B cell (primary cell): ENCODE data around the gene MAPKAP1. TPM values are rescaled to one million over a fixed set of nuclear protein-coding genes. Genes with fewer than 3 reads are reported as not detected.

Experiments used
- ATAC-seq: fragments of 200-7000 bp; cut with Tn5 transposase; one replicate; pipeline ENCODE4 v1.10.0; 2021; ENCODE audit warnings: low read depth, mild to moderate bottlenecking, moderate number of reproducible peaks, moderate library complexity
- CTCF ChIA-PET: fragments of 350-600 bp; sonication (Branson Sonifier 250); formaldehyde crosslinking; loops from one replicate; lab custom pipeline; 2021; ENCODE audit warnings: antibody characterized with exemption, inconsistent platforms; lab: Charles Lee
- POLR2A ChIA-PET: fragments of 350-600 bp; sonication (Branson Sonifier 250); formaldehyde crosslinking; loops from one replicate; lab custom pipeline; 2021; ENCODE audit warnings: antibody characterized with exemption; lab: Charles Lee
- DNase-seq: peaks from one replicate; pipeline ENCODE4 v3.0.0; 2013
- H2AFZ ChIP-seq: 2 replicates; pipeline ENCODE4 v1.6.1; 2012; ENCODE audit warnings: mild to moderate bottlenecking, low read depth, low read length; ENCODE audit not compliant: insufficient read depth, poor library complexity, severe bottlenecking
- H3K27ac ChIP-seq, 2 donors: 1 replicate in 1 of 2; 2 replicates in 1 of 2; pipeline ENCODE4 v1.5.1; 2012 to 2013; ENCODE audit warnings: low read length in 2 of 2, mild to moderate bottlenecking in 2 of 2, moderate library complexity in 1 of 2
- H3K27me3 ChIP-seq, 4 experiments: fragments of 200-600 bp in 1 of 4; sonication (generic) in 1 of 4; replicated peaks in 1 of 4; 1 replicate in 2 of 4; 2 replicates in 2 of 4; pipeline versions ENCODE4 v1.6.1 to v1.7.0; 2013 to 2016; ENCODE audit warnings: low read length in 3 of 4, mild to moderate bottlenecking in 2 of 4, mixed read lengths in 1 of 4, moderate library complexity in 1 of 4; ENCODE audit not compliant: insufficient read depth in 4 of 4, control insufficient read depth in 3 of 4; ENCODE audit errors: control extremely low read depth in 1 of 4
- H3K36me3 ChIP-seq, 2 experiments: replicated peaks in 1 of 2; 1 replicate in 1 of 2; 2 replicates in 1 of 2; pipeline versions ENCODE4 v1.6.1 to v1.7.1; 2013; ENCODE audit warnings: low read length in 1 of 2; ENCODE audit not compliant: insufficient read depth in 2 of 2, control insufficient read depth in 1 of 2; ENCODE audit errors: control extremely low read depth in 1 of 2, extremely low read depth in 1 of 2
- H3K4me1 ChIP-seq, 2 donors: fragments of 200-600 bp in 1 of 2; sonication (generic) in 1 of 2; 1 replicate in 1 of 2; 2 replicates in 1 of 2; pipeline versions ENCODE4 v1.5.1 to v1.6.1; 2013 to 2017; ENCODE audit warnings: low read length in 2 of 2; ENCODE audit not compliant: control insufficient read depth in 2 of 2, insufficient read depth in 2 of 2
- H3K4me2 ChIP-seq: replicated peaks from 2 replicates; pipeline ENCODE3; 2012; ENCODE audit warnings: mild to moderate bottlenecking, low read depth, low read length; ENCODE audit not compliant: poor library complexity, severe bottlenecking
- H3K4me3 ChIP-seq, 5 experiments: fragments of 200-600 bp in 1 of 5; sonication (generic) in 1 of 5; 1 replicate in 3 of 5; 2 replicates in 2 of 5; pipeline versions ENCODE4 v1.5.1 to v1.7.0; 2011 to 2016; ENCODE audit warnings: low read length in 4 of 5, mild to moderate bottlenecking in 4 of 5, low read depth in 2 of 5, control low read depth in 1 of 5, moderate library complexity in 1 of 5; ENCODE audit not compliant: insufficient read depth in 1 of 5; ENCODE audit errors: control extremely low read depth in 1 of 5, extremely low read depth in 1 of 5
- H3K79me2 ChIP-seq: fragments of 200-600 bp; sonication (generic); one replicate; pipeline ENCODE4 v1.6.0; 2016; ENCODE audit warnings: low read length; ENCODE audit not compliant: control insufficient read depth, insufficient read depth
- H3K9ac ChIP-seq: fragments of 200-600 bp; sonication (generic); 2 replicates; pipeline ENCODE4 v1.6.1; 2017; ENCODE audit warnings: mild to moderate bottlenecking, low read length, moderate library complexity
- H3K9me3 ChIP-seq, 3 donors: one replicate each; pipeline versions ENCODE4 v1.6.1 to v1.7.1; 2013; ENCODE audit warnings: low read length in 2 of 3; ENCODE audit not compliant: control insufficient read depth in 2 of 3, insufficient read depth in 1 of 3; ENCODE audit errors: control extremely low read depth in 1 of 3
- H4K20me1 ChIP-seq: 2 replicates; pipeline ENCODE4 v1.6.0; 2012; ENCODE audit warnings: mild to moderate bottlenecking, low read length; ENCODE audit not compliant: insufficient read depth, control insufficient read depth, poor library complexity, severe bottlenecking
- H3K27ac Mint-ChIP-seq: one replicate; pipeline ENCODE4 v1.8.0; 2021; ENCODE audit warnings: mixed read lengths
- H3K27me3 Mint-ChIP-seq: one replicate; pipeline ENCODE4 v1.8.0; 2021; ENCODE audit warnings: mixed read lengths
- H3K4me1 Mint-ChIP-seq: one replicate; pipeline ENCODE4 v1.8.0; 2021; ENCODE audit warnings: mixed read lengths
- H3K4me3 Mint-ChIP-seq: one replicate; pipeline ENCODE4 v1.8.0; 2021; ENCODE audit warnings: mixed read lengths
- H3K9me3 Mint-ChIP-seq: one replicate; pipeline ENCODE4 v1.8.0; 2022; ENCODE audit warnings: mixed read lengths; ENCODE audit not compliant: insufficient read depth
- EZH2 ChIP-seq: IDR thresholded peaks from 2 replicates; pipeline ENCODE4 v1.6.1; 2012; ENCODE audit warnings: borderline replicate concordance, low read depth, mild to moderate bottlenecking, moderate library complexity, low read length; ENCODE audit not compliant: insufficient read depth, poor library complexity, severe bottlenecking
- WGBS: methylation state at CpG from one replicate; pipeline ENCODE4 v1.1.5; 2013; ENCODE audit warnings: missing lambda C conversion rate; ENCODE audit not compliant: insufficient coverage; 5-methylcytosine and 5-hydroxymethylcytosine counted together
- intact Hi-C: fragments of 100-400 bp; cut with micrococcal nuclease; formaldehyde crosslinking; loops from one replicate; pipeline ENCODE4 v1.10.0; 2022
- polyA plus RNA-seq: library from polyadenylated mRNA; depleted of rRNA; stranded (reverse); fragments of >200 nt; gene quantifications from 2 replicates; pipeline ENCODE4 v1.2.3, GENCODE V29; 2012
- total RNA-seq, 2 donors: library from RNA; stranded (reverse); fragments of 120-200 nt in 1 of 2; gene quantifications; 1 replicate in 1 of 2; 2 replicates in 1 of 2; pipeline versions ENCODE4 v1.2.3 to v1.2.4, GENCODE V29; 2013 to 2022
- TF ChIP-seq, protein P1 (sequence below): fragments of 200-600 bp; IDR thresholded peaks from one replicate; pipeline ENCODE4 v1.8.0; 2022; ENCODE audit warnings: antibody characterized with exemption, mild to moderate bottlenecking

The MAPKAP1 gene
- total and polyA plus RNA-seq, 2 donors (not counting 1 experiment from before 2014, with no cell fraction given), result 51.6 to 62.4 TPM

DNA sequence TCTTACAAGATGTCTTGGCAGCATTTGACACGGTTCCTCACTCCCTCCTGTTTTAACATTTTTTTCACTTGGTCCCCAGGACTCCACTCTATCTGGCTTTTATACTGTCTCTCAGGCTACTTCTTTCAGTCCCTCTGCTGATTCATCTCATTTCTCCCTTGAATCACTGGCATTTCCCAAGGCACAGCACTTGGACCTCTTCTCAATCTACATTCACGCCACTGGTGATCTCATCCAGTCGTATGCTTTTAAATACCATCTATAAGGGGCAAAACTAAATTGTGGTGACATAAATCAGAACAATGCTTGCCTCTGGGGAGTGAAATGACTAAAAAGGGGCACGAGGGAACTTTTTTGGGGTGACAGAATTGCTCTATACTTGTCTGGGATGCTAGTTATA, 47.1 kb downstream of the MAPKAP1 start:
- H3K9me3 ChIP-seq, result no peaks in the 10 kb centered on the region
- no peaks in the 10 kb centered on the region for H3K27me3 ChIP-seq
- peaks cover 19% of the 10 kb centered on the region for H3K79me2 ChIP-seq
- DNase-seq (no peak), ATAC-seq (no peak)
- no peak overlapping the region for H2AFZ ChIP-seq
- no peak overlapping the region for H3K9ac ChIP-seq
- H3K27me3 Mint-ChIP-seq, result no peaks in the 10 kb centered on the region
- 75% methylated on average over 1 of the region's 4 CpGs for WGBS
- H3K4me2 ChIP-seq, result no peak overlapping the region
- CTCF ChIA-PET, result interaction anchor here (0.8 kb wide), 1 partner anchor 101 kb away, joined by 3 read pairs; no protein-coding TSS in a partner anchor
- H3K4me1 ChIP-seq, result peaks cover 0 to 3% of the 10 kb centered on the region in 2 donors
- peaks cover 9% of the 10 kb centered on the region for H3K4me1 Mint-ChIP-seq
- no peaks in the 10 kb centered on the region for H3K9me3 Mint-ChIP-seq
- no peak overlapping the region for H3K4me3 ChIP-seq
- H3K36me3 ChIP-seq, result peaks cover 5 to 16% of the 10 kb centered on the region in 2 experiments
- no peak overlapping the region for H3K4me3 Mint-ChIP-seq
- no peak overlapping the region for H3K27ac Mint-ChIP-seq
- H4K20me1 ChIP-seq, result no peaks in the 10 kb centered on the region
- intact Hi-C loops, result no loop called here
- TF ChIP-seq, protein P1, sequence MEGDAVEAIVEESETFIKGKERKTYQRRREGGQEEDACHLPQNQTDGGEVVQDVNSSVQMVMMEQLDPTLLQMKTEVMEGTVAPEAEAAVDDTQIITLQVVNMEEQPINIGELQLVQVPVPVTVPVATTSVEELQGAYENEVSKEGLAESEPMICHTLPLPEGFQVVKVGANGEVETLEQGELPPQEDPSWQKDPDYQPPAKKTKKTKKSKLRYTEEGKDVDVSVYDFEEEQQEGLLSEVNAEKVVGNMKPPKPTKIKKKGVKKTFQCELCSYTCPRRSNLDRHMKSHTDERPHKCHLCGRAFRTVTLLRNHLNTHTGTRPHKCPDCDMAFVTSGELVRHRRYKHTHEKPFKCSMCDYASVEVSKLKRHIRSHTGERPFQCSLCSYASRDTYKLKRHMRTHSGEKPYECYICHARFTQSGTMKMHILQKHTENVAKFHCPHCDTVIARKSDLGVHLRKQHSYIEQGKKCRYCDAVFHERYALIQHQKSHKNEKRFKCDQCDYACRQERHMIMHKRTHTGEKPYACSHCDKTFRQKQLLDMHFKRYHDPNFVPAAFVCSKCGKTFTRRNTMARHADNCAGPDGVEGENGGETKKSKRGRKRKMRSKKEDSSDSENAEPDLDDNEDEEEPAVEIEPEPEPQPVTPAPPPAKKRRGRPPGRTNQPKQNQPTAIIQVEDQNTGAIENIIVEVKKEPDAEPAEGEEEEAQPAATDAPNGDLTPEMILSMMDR, result no peak
- TF ChIP-seq EZH2, result no peak
- POLR2A ChIA-PET, result no interaction called here
- no peak overlapping the region for H3K27ac ChIP-seq

DNA sequence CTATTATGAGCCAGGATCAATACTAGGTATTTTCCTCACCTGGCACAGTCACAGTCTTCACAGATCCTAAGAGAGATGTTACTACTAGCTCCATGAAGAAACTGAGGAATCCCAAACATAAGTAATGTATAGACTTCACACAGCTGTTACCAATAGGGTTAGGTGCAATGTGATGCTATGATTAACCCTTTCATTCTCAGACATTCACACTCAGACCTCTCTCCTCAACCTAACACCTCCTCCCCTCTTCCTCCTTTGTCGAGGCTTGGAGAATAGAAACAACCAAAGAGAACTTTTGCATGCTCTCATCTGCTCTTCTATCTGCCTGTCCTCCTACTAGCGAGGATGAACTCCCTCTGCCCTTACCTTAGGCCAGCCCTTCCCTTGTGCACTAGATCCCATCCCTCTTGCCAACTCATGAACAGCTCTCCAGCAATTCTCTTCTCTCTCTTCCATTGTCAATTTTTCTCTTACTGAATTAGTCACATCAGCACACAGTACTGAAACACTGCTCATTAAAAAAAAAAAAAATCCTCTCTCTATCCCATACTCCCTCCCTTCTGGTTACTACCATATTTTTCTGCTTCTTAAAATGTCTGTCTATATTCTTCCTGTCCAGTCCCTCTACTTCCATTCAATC, 47.7 kb downstream of the MAPKAP1 start:
- ChIA-PET CTCF (no interaction called here), POLR2A (no interaction called here)
- Mint-ChIP-seq H3K4me1 (peaks cover 9% of the 10 kb centered on the region), H3K4me3 (no peak overlapping the region), H3K9me3 (no peaks in the 10 kb centered on the region), H3K27me3 (no peaks in the 10 kb centered on the region), H3K27ac (no peak overlapping the region)
- ATAC-seq, result no peak
- Histone ChIP-seq H3K4me1 (peaks cover 0 to 3% of the 10 kb centered on the region in 2 donors), H3K36me3 (peaks cover 5 to 16% of the 10 kb centered on the region in 2 experiments), H2AFZ (no peak overlapping the region), H3K27me3 (no peaks in the 10 kb centered on the region), H4K20me1 (no peaks in the 10 kb centered on the region), H3K4me3 (no peak overlapping the region), H3K9ac (no peak overlapping the region), H3K9me3 (no peaks in the 10 kb centered on the region), H3K4me2 (no peak overlapping the region), H3K27ac (no peak overlapping the region), H3K79me2 (peaks cover 24% of the 10 kb centered on the region)
- no peak for DNase-seq
- TF ChIP-seq, protein P1, result no peak
- TF ChIP-seq EZH2, result no peak
- 74% methylated on average over 2 of the region's 2 CpGs for WGBS
- intact Hi-C loops, result no loop called here
